Effector memory CD4-positive, alpha-beta T cell (primary cell): ENCODE data around the gene SMARCE1.

Experiments
- DNase-seq, 3 donors: peaks; one replicate each; pipeline ENCODE4 v3.0.0-alpha.2; 2020
- H3K27ac ChIP-seq: 2 replicates; pipeline ENCODE4 v1.7.0; 2013; ENCODE audit warnings: mild to moderate bottlenecking, low read length, moderate library complexity; ENCODE audit not compliant: insufficient read depth, poor library complexity, severe bottlenecking
- H3K27me3 ChIP-seq: replicated peaks from 2 replicates; pipeline ENCODE4 v1.7.0; 2013; ENCODE audit warnings: mild to moderate bottlenecking, low read length; ENCODE audit not compliant: insufficient read depth, control insufficient read depth, poor library complexity, severe bottlenecking
- H3K36me3 ChIP-seq: 2 replicates; pipeline ENCODE4 v1.7.0; 2013; ENCODE audit warnings: mild to moderate bottlenecking, low read length, moderate library complexity; ENCODE audit not compliant: control insufficient read depth, insufficient read depth
- H3K4me1 ChIP-seq: 2 replicates; pipeline ENCODE4 v1.7.0; 2013; ENCODE audit warnings: low read length, mild to moderate bottlenecking; ENCODE audit not compliant: control insufficient read depth, insufficient read depth, poor library complexity, severe bottlenecking
- H3K4me3 ChIP-seq: 2 replicates; pipeline ENCODE4 v1.7.0; 2013; ENCODE audit warnings: low read length, low read depth, mild to moderate bottlenecking; ENCODE audit not compliant: insufficient read depth, poor library complexity, severe bottlenecking
- H3K9me3 ChIP-seq: 2 replicates; pipeline ENCODE4 v1.7.0; 2013; ENCODE audit warnings: mild to moderate bottlenecking, low read length, moderate library complexity; ENCODE audit not compliant: control insufficient read depth

SMARCE1 gene

DNA sequence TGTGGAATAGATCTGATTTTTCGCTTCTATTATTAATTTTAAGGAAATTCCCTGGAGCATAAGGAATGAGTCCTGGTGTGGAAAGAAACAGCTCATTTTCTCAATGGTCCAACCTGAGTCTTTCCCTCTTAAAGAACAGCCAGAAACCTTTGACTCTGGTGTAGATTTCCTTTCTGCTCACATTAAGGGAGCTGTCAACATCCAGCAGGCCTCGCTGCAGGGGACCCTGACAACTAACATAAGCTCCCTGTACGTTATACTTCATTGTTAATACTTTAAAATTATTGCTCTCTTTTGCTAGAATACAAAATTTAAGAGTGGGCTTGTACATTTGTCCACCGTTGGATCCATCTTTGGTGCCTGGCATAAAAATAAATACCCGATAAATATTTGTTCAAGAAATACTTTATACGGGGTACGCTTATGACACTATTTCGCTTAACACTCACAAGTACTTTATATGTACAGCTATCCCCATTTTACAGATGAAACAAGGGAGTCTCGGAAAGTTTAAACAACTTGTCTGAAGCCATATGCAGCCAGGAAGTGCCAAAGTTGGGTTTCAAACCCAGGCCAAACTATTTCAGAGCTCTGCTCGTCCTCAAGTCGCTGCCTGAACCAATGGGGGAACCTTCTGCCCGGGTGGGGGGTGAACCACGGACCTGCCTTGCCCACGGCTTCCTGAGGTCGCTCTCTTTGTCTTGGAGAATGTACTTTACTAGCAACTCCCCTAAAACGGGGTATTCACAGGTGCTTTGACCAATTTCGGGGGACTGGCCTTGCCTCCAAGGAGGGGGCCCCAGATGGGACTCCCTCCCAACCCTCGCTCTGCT lies 611 bp downstream of the SMARCE1 start:
- Histone ChIP-seq H3K4me3 (peak overlapping the region; percentile 88), H3K4me1 (peaks cover 10% of the 10 kb centered on the region), H3K27me3 (no peaks in the 10 kb centered on the region), H3K36me3 (peaks cover 22% of the 10 kb centered on the region), H3K9me3 (no peaks in the 10 kb centered on the region), H3K27ac (peak overlapping the region; percentile 98)
- DNase-seq = peak in 2 of 3 donors; percentile 21 to 31

DNA sequence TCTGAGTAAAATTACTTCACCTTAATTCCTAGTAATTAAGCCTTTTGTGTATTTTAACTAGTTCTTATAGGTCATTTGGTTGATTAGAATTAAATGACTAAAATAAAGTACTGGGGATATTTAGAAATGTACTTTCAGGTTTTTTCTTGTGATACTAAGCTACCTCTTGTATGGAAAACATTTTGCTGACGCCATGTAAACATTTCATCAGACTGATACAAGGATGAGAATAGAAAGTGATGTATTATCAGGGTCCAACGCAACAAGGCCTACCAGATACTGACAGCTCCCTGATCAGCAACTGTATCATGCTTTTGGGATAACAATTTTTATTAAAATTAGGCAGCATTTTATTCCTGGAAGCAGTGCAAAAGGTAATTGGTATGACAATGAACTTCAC lies 1.7 kb downstream of the SMARCE1 start:
- no peak for DNase-seq
- peaks cover 10% of the 10 kb centered on the region for H3K4me1 ChIP-seq
- no peak overlapping the region for H3K4me3 ChIP-seq
- H3K9me3 ChIP-seq = no peaks in the 10 kb centered on the region
- H3K27me3 ChIP-seq = no peaks in the 10 kb centered on the region
- H3K36me3 ChIP-seq = peaks cover 33% of the 10 kb centered on the region
- H3K27ac ChIP-seq = no peak overlapping the region

DNA sequence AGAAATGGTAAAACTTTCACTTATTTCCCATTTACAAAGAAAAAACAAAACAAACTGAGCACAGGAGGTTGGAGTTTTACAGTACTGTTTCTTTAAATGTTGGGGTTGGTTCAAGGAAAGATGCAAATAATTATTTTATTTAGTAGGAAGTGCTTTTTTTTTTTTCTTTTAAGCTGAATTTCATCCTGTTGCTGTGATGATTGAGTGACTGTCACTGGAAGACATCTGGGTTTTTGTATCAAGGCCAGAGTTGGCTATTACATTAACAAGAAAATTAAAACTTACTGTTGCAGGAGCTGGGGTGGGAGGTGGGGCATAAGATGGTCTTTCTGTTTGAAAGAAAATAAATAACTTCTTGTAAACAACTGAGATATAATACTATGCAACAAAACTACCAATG lies 2.3 kb downstream of the SMARCE1 start:
- Histone ChIP-seq H3K27me3 (no peaks in the 10 kb centered on the region), H3K4me3 (no peak overlapping the region), H3K27ac (no peak overlapping the region), H3K9me3 (no peaks in the 10 kb centered on the region), H3K36me3 (peaks cover 33% of the 10 kb centered on the region), H3K4me1 (peaks cover 10% of the 10 kb centered on the region)
- no peak for DNase-seq

DNA sequence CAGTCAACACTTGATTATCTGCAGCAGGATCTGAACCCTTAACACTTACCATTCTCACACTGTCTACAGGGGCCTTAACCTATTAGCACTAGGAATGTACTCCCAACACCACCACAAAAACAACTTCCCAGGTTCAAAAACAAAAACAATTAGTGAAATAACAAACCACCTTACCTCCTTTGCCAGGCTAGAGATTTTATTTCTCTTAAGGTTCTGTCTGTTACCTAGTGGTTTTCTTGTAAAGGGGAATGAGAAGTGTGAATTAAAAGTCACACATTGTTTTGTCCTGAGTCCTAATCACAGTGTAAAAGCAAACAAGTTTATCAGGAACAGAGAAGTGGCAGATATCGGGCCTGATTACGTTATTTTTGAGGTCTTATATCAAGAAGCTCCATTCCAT lies 9.7 kb downstream of the SMARCE1 start:
- H3K9me3 ChIP-seq = no peaks in the 10 kb centered on the region
- no peaks in the 10 kb centered on the region for H3K27me3 ChIP-seq
- no peak overlapping the region for H3K27ac ChIP-seq
- no peak overlapping the region for H3K4me3 ChIP-seq
- DNase-seq = no peak
- H3K4me1 ChIP-seq = no peaks in the 10 kb centered on the region
- H3K36me3 ChIP-seq = peaks cover 71% of the 10 kb centered on the region

DNA sequence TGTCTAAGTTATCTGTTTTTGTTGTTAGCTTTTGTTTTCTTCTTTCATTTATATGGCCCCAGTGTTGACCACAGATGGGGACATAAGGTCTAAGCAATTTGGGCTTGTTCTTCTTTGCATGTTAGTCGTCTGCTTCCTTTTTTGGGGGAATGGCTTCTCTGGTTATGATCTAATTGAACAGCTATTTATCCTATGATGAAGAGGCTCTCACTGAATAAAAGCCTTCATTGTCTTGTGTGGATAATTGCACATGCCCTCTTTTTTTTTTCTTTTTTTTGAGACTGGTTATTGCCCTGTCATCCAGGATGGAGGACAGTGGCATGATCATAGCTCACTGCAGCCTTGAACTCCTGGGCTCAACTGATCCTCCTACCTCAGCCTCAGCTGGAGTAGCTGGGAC lies 13.7 kb downstream of the SMARCE1 start:
- DNase-seq = no peak
- Histone ChIP-seq H3K36me3 (peaks cover 82% of the 10 kb centered on the region), H3K9me3 (no peaks in the 10 kb centered on the region), H3K27me3 (no peaks in the 10 kb centered on the region), H3K4me1 (no peaks in the 10 kb centered on the region), H3K4me3 (no peak overlapping the region), H3K27ac (no peak overlapping the region)

DNA sequence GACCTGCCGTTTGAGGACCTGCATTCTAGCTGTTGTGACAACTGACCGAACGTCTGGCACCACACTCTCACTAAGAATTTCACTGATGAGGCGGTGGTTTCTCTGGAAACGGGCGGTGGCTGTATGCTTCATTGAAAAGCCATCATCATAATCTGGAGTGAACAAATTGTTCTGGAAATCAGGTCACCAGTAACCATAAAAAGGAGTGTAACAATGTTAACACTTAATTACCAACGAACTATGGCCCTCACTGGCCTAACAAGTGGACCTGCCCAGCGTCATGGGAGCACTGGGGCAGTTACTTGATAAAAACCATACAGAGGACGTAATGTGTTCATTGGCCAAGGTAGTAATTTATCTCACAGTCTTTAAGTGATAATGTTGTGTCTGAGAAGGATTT lies 15.4 kb downstream of the SMARCE1 start:
- Histone ChIP-seq H3K4me3 (no peak overlapping the region), H3K36me3 (peaks cover 76% of the 10 kb centered on the region), H3K27me3 (no peaks in the 10 kb centered on the region), H3K27ac (no peak overlapping the region), H3K4me1 (no peaks in the 10 kb centered on the region), H3K9me3 (no peaks in the 10 kb centered on the region)
- DNase-seq = no peak

DNA sequence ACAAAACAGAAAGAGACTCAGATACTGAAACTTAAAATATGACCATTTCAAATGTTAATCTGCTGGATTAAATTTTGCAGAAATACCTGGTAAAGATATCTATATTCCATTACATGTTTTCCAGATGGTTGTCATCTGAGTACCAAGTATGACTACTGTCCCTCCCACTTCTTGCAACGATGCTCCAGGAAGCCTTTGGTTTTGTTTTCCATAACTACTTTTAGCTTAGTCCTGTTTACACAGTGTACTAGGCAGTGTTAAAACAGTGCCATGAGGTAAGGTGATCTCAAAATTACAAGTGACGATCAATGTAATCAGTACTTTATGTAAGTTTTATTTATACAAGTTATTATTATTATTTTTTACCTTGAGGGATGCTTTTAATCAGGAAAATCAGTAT lies 17.8 kb downstream of the SMARCE1 start:
- H3K36me3 ChIP-seq = peaks cover 55% of the 10 kb centered on the region
- no peak overlapping the region for H3K4me3 ChIP-seq
- no peaks in the 10 kb centered on the region for H3K27me3 ChIP-seq
- no peak for DNase-seq
- no peaks in the 10 kb centered on the region for H3K4me1 ChIP-seq
- no peak overlapping the region for H3K27ac ChIP-seq
- H3K9me3 ChIP-seq = no peaks in the 10 kb centered on the region

DNA sequence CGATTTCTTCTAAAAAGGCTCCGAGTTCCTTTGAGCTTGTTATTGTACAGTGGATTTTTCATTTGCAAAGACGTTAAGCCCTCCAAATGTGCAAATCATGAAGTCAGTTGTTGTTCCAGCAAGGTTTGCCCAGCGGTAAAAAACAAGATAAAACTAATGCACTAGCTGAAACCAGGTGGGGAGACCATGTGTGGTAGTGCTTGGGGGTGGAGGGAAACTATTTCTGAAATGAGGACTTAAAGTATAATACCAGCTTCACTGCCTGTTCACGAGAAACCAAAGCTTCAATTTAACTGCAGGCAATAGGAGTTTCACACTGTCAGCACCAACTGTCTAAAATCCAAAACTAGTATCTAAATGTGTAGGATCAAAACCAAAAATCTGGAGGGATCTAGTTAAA lies 22.3 kb downstream of the SMARCE1 start:
- H3K27me3 ChIP-seq = no peaks in the 10 kb centered on the region
- H3K36me3 ChIP-seq = peaks cover 13% of the 10 kb centered on the region
- no peak overlapping the region for H3K4me3 ChIP-seq
- no peak for DNase-seq
- H3K9me3 ChIP-seq = no peaks in the 10 kb centered on the region
- H3K4me1 ChIP-seq = peaks cover 13% of the 10 kb centered on the region
- no peak overlapping the region for H3K27ac ChIP-seq

DNA sequence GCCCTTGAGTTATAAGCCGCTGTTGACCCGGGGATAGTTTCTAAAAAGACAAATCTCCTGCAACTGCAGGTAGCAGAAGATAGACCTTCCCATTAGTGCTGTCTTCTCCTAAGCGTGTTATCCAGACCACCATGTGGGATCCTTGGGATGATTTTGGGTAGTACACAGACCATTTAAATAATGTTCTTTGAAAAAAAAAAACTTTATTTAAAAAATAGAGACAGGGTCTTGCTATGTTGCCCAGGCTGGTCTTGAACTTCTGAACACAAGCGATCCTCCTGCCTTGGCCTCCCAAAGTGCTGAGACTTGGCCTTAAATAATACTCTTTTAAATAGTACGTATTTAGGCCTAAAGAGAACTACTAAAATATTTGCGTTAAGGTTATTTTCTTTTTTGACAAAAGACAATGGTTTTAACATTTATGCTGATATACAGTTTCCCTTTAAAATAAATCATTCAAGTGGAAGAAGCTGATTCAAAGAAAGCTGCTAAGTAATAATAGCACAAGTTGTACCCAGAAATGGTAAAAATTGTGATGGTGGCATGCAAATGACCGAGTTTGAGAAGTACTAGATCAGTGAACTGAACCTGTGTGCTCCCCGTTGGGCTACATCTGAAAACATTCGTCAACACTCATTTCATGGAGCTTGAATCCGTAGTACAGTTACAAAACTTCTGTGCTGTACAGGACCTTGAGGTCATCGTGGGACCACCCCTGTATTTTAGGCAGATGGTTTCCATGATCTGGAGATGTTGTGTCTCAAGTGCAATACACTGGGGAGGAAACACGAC lies 24.0 kb downstream of the SMARCE1 start:
- Histone ChIP-seq H3K4me1 (peaks cover 13% of the 10 kb centered on the region), H3K4me3 (no peak overlapping the region), H3K27ac (no peak overlapping the region), H3K9me3 (no peaks in the 10 kb centered on the region), H3K27me3 (no peaks in the 10 kb centered on the region), H3K36me3 (peaks cover 6% of the 10 kb centered on the region)
- no peak for DNase-seq

DNA sequence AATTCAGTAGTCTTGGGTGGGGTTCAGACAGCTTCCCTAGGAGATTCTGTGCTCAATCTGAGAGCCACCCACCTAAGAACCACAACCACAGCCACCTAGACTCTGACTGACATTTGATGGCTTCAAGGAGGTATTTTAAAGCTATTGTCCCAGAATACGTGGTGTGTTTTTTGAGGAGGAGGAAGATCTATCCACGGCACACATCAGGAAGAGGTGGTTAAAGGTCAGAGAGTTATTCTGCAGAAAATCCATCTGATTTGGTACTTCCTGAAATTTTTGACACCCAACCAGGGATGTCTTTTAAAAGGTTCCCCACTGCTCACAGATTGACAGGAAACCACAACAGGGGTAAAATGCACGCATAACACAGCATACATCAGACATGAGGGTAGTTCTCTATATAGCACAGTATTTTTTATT lies 25.1 kb downstream of the SMARCE1 start:
- Histone ChIP-seq H3K27ac (no peak overlapping the region), H3K9me3 (no peaks in the 10 kb centered on the region), H3K27me3 (no peaks in the 10 kb centered on the region), H3K4me3 (no peak overlapping the region), H3K4me1 (peaks cover 13% of the 10 kb centered on the region), H3K36me3 (no peaks in the 10 kb centered on the region)
- no peak for DNase-seq
